Fibroblast of mammary gland (primary cell): ENCODE measurements around the gene PIGBOS1.

ENCODE experiments used
- DNase-seq: peaks from one replicate; pipeline ENCODE4 v3.0.0-alpha.2; 2010; ENCODE audit warnings: low read depth
- H3K4me3 ChIP-seq: 2 replicates; pipeline ENCODE4 v1.5.1; 2011; ENCODE audit warnings: low read depth, mild to moderate bottlenecking, low read length, moderate library complexity; ENCODE audit not compliant: control insufficient read depth
- CTCF ChIP-seq: conservative IDR thresholded peaks from 2 replicates; pipeline ENCODE4 v1.5.1; 2011; ENCODE audit warnings: low read depth, low read length, inconsistent platforms; ENCODE audit not compliant: control insufficient read depth, insufficient read depth

Gene PIGBOS1

GRCh38 chr15:55318588-55319494 lies at the start of gene PIGBOS1, which contains the start of gene PIGB:
PIGBOS1 (minus strand) TSS chr15:55319123; CDS start chr15:55317792, 1,331 bp downstream.
PIGB (plus strand) TSS chr15:55319222; CDS start chr15:55319251, 29 bp downstream.
- H3K4me3 ChIP-seq, result peak within 1 kb of the TSS; percentile 98
- no peak for TF ChIP-seq CTCF
- peak; percentile 89 for DNase-seq

- DNase-seq, result no peak
- H3K4me3 ChIP-seq, result no peak overlapping the region
- no peak for TF ChIP-seq CTCF
Measured at GRCh38 chr15:55366981-55367380, 48.1 kb upstream of the PIGBOS1 start.

- no peak overlapping the region for H3K4me3 ChIP-seq
Measured at GRCh38 chr15:55362641-55363040, 43.7 kb upstream of the PIGBOS1 start.

GRCh38 chr15:55361048-55361447 lies 42.1 kb upstream of the PIGBOS1 start:
- TF ChIP-seq CTCF, result no peak

More at GRCh38 chr15:55362641-55363040, 43.7 kb upstream of the PIGBOS1 start:
- no peak for TF ChIP-seq CTCF
- no peak for DNase-seq

GRCh38 chr15:55360256-55360655 lies 41.3 kb upstream of the PIGBOS1 start:
- no peak for TF ChIP-seq CTCF
- H3K4me3 ChIP-seq, result no peak overlapping the region
- no peak for DNase-seq

More at GRCh38 chr15:55361048-55361447, 42.1 kb upstream of the PIGBOS1 start:
- no peak for DNase-seq
- H3K4me3 ChIP-seq, result no peak overlapping the region

- no peak overlapping the region for H3K4me3 ChIP-seq
- no peak for DNase-seq
- no peak for TF ChIP-seq CTCF
Measured at GRCh38 chr15:55358471-55358870, 39.5 kb upstream of the PIGBOS1 start.
